ENCODE measurements around the gene GATD1. TPM values are rescaled to one million over a fixed set of nuclear protein-coding genes. Genes with fewer than 3 reads are reported as not detected.

Gene GATD1
- total and polyA plus RNA-seq, 10 of the 15 experiments (the other 5 are each of a cell fraction or from before 2014, with no cell fraction given): 1.2 to 92.6 (median 22.3) TPM

DNA sequence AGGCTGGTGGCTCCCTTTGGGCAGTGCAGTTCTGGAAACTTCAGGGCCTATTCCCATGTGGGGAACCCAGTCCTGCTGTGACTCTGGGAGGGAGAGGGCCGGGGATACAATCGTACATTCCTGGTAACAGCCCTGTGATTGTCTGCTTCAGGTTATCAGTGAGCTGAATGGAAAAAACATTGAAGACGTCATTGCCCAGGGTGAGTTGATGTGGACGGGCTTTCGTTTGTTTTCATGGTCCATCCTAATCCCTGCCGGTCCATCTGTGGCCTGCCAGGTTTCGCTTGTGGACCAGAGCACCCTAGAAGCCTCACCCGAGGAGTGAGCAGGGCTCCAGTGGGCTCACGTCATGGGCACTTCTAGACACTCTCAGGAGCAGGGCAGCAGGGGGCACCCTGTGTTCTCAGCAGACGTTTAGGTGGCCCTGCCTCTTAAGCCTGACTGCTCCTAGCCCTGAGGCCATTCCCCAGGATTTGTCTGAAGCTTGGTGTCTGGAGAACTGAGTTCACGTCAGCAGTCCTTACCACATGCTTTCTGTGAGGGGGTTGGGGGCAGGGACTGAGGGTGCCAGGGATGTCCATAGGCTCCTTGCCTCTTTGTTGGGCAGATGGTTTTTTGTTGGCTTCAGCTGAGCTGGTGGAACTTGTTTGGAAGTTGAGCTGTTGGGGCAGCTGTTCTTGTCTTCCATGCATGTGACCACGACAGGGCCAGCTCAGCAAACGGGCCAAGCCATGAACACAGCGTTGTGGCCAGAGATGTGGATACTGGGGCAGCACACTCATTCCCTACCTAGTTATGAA lies 34.4 kb upstream of the GATD1 start:
- no peak overlapping the region for H2AFZ ChIP-seq (ENCODE audit: control insufficient read depth, low read depth, low read length)
- H3K9me3 ChIP-seq (replicated peaks; ENCODE audit: control insufficient read depth, insufficient read depth, low read length): no peaks in the 10 kb centered on the region
- ChIA-PET SMC1A (ENCODE audit: uncharacterized antibody, unreplicated experiment) (interaction anchor here (1.0 to 1.3 kb wide), 2 partner anchors 8 to 21 kb away, joined by 3 to 4 read pairs; partner anchors contain the start of gene CD151), POLR2A (interaction anchor here (0.7 to 1.7 kb wide), 2 partner anchors 8 to 139 kb away, joined by 5 to 18 read pairs; partner anchors contain the start of gene PNPLA2), CTCF (interaction anchor here (1.3 kb wide), 1 partner anchor 8 kb away, joined by 4 read pairs; no protein-coding TSS in a partner anchor), RAD21 (ENCODE audit: unreplicated experiment) (no interaction called here)
- BruUV-seq (replicated peaks): no TSS peak
- peaks cover 38% of the 10 kb centered on the region for H3K79me2 ChIP-seq (ENCODE audit: control insufficient read depth, insufficient read depth, low read length)
- ATAC-seq (no peak), FAIRE-seq (peak; percentile 77), DNase-seq (ENCODE audit: low read depth, low spot score) (no peak)
- H3K4me2 ChIP-seq (ENCODE audit: control insufficient read depth, insufficient read depth): peak overlapping the region; percentile 78
- H3K36me3 ChIP-seq (ENCODE audit: control insufficient read depth in 2 of 2, insufficient read depth in 2 of 2, low read length in 1 of 2): peaks cover 8 to 28% of the 10 kb centered on the region in 2 experiments; a peak in 3 of 4 replicates
- peak overlapping the region; percentile 98 for H3K4me3 ChIP-seq
- H3K27ac ChIP-seq (ENCODE audit: control insufficient read depth, insufficient read depth): no peak overlapping the region
- no peaks in the 10 kb centered on the region for H3K27me3 ChIP-seq (replicated peaks in 1 of 2; ENCODE audit: control insufficient read depth in 2 of 2, insufficient read depth in 2 of 2, low read length in 1 of 2)
- H3K9ac ChIP-seq (ENCODE audit: control insufficient read depth, insufficient read depth, low read length): peak overlapping the region; percentile 98
- in situ Hi-C loops (cut with MboI): loop anchor here (25.0 kb wide), 1 partner anchor 1576 kb away; the partner anchor contains the start of gene CD81
- H3K4me1 ChIP-seq (ENCODE audit: control insufficient read depth, insufficient read depth, low read length): peaks cover 7% of the 10 kb centered on the region; the same call in 1 of the 2 replicates
- TF ChIP-seq, protein P1, sequence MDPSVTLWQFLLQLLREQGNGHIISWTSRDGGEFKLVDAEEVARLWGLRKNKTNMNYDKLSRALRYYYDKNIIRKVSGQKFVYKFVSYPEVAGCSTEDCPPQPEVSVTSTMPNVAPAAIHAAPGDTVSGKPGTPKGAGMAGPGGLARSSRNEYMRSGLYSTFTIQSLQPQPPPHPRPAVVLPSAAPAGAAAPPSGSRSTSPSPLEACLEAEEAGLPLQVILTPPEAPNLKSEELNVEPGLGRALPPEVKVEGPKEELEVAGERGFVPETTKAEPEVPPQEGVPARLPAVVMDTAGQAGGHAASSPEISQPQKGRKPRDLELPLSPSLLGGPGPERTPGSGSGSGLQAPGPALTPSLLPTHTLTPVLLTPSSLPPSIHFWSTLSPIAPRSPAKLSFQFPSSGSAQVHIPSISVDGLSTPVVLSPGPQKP (IDR thresholded peaks at IDR 0.05; ENCODE audit: low read depth, low read length): no peak
- TF ChIP-seq NR2C2 (IDR thresholded peaks at IDR 0.05; ENCODE audit: borderline replicate concordance, control insufficient read depth, insufficient read length, low read depth) (no peak), POLR2AphosphoS5 (IDR thresholded peaks at IDR 0.05; ENCODE audit: low read length) (peak; percentile 59; the same call in 1 of the 2 replicates), CBX3 (IDR thresholded peaks at IDR 0.05; ENCODE audit: borderline replicate concordance, low read depth) (no peak), NR2C1 (IDR thresholded peaks at IDR 0.05) (no peak), NFIC (IDR thresholded peaks at IDR 0.05; ENCODE audit: low read depth, low read length) (no peak), TCF7 (IDR thresholded peaks at IDR 0.05; ENCODE audit: borderline replicate concordance) (no peak), ZZZ3 (IDR thresholded peaks at IDR 0.05; ENCODE audit: control insufficient read depth, insufficient read length, low read depth) (no peak), FOS (IDR thresholded peaks at IDR 0.05; ENCODE audit: borderline replicate concordance, extremely low read depth, insufficient read length) (no peak), YY1 (IDR thresholded peaks at IDR 0.05; ENCODE audit: low read depth, low read length) (no peak), SP1 (IDR thresholded peaks at IDR 0.05; ENCODE audit: low read depth, low read length) (no peak), HDGF (IDR thresholded peaks at IDR 0.05) (no peak)
- TF ChIP-seq, protein P2, sequence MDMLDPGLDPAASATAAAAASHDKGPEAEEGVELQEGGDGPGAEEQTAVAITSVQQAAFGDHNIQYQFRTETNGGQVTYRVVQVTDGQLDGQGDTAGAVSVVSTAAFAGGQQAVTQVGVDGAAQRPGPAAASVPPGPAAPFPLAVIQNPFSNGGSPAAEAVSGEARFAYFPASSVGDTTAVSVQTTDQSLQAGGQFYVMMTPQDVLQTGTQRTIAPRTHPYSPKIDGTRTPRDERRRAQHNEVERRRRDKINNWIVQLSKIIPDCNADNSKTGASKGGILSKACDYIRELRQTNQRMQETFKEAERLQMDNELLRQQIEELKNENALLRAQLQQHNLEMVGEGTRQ (IDR thresholded peaks at IDR 0.05; ENCODE audit: borderline replicate concordance, low read depth, low read length): no peak
- TF ChIP-seq, protein P3, sequence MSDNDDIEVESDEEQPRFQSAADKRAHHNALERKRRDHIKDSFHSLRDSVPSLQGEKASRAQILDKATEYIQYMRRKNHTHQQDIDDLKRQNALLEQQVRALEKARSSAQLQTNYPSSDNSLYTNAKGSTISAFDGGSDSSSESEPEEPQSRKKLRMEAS (IDR thresholded peaks at IDR 0.05; ENCODE audit: low read depth, low read length): no peak
- TF ChIP-seq, protein P4, sequence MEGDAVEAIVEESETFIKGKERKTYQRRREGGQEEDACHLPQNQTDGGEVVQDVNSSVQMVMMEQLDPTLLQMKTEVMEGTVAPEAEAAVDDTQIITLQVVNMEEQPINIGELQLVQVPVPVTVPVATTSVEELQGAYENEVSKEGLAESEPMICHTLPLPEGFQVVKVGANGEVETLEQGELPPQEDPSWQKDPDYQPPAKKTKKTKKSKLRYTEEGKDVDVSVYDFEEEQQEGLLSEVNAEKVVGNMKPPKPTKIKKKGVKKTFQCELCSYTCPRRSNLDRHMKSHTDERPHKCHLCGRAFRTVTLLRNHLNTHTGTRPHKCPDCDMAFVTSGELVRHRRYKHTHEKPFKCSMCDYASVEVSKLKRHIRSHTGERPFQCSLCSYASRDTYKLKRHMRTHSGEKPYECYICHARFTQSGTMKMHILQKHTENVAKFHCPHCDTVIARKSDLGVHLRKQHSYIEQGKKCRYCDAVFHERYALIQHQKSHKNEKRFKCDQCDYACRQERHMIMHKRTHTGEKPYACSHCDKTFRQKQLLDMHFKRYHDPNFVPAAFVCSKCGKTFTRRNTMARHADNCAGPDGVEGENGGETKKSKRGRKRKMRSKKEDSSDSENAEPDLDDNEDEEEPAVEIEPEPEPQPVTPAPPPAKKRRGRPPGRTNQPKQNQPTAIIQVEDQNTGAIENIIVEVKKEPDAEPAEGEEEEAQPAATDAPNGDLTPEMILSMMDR (IDR thresholded peaks at IDR 0.05 in 2 of 3, conservative IDR thresholded peaks at IDR 0.05 in 1 of 3; ENCODE audit: control insufficient read depth in 2 of 3, extremely low read depth in 1 of 3, insufficient read depth in 1 of 3, low read depth in 3 of 3, low read length in 3 of 3): peak; percentile 11 to 26 (median 16); a peak in 2 of 6 replicates
- intact Hi-C loops (cut with micrococcal nuclease; ENCODE audit: unreplicated experiment): no loop called here
- WGBS (ENCODE audit: insufficient coverage, insufficient replicate concordance, low lambda C conversion rate, missing lambda C conversion rate): 45% methylated on average over 14 of the region's 14 CpGs
- H4K20me1 ChIP-seq (ENCODE audit: control insufficient read depth, insufficient read depth): peaks cover 8% of the 10 kb centered on the region; the same call in 1 of the 2 replicates

Measured in GM12878 (cell line).